ENCODE data around the gene TAF3. TPM values are rescaled to one million over a fixed set of nuclear protein-coding genes. Genes with fewer than 3 reads are reported as not detected.

TAF3 gene
- total RNA-seq, 1 donor from 2014 or later = 12.7 TPM

DNA sequence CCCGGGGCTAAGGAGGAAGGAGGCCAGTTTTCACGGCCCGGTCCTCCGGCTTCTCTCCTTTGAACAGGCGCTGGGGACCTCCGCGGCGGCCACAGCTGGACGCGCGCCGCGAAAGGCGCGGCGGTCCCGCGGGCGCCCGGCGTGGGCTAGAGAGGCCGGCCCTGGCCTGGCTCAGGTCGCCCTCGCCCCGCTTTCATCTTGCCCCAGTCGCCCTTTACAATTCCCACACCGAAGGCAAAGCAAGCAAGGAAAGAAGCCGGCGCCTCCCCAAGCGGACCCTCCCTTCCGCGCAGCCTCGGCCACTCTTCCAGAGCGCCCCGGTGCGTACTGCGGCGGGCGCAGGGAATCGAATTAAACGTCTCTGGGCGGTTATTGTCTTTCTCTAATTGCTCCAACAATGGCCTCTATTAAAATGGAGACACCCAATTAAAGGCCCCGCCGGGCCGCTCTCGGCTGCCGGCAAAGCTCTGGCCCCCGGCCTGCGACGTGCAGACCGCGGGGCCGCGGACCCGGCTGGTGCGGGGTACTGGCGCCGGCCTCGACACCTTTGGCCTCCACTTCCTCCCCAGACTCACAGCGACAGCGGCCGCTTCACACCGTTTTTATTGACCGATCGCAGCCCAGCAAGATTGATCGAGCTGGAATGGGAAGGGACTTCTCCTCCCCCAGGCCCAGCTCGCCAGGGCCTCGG is 231.7 kb downstream of the TAF3 start:
- H3K27me3 ChIP-seq (ENCODE audit: low read depth) = peaks cover 100% of the 10 kb centered on the region
- no peaks in the 10 kb centered on the region for H3K36me3 ChIP-seq
- TF ChIP-seq CTCF (IDR thresholded peaks at IDR 0.05; ENCODE audit: borderline replicate concordance) = no peak
- H3K9me3 ChIP-seq (replicated peaks) = no peaks in the 10 kb centered on the region
- DNase-seq = no peak
- peak overlapping the region; percentile 60 for H3K27ac ChIP-seq (replicated peaks)
- peaks cover 78% of the 10 kb centered on the region for H3K4me1 ChIP-seq
- peak overlapping the region; percentile 67 for H3K4me3 ChIP-seq
- intact Hi-C loops (cut with micrococcal nuclease) = no loop called here

- intact Hi-C loops (cut with micrococcal nuclease) = no loop called here
- peaks cover 78% of the 10 kb centered on the region for H3K4me1 ChIP-seq
- no peak for TF ChIP-seq CTCF (IDR thresholded peaks at IDR 0.05; ENCODE audit: borderline replicate concordance)
Measured at GRCh38 chr10:8050556-8051108, 232.3 kb downstream of the TAF3 start.

DNA sequence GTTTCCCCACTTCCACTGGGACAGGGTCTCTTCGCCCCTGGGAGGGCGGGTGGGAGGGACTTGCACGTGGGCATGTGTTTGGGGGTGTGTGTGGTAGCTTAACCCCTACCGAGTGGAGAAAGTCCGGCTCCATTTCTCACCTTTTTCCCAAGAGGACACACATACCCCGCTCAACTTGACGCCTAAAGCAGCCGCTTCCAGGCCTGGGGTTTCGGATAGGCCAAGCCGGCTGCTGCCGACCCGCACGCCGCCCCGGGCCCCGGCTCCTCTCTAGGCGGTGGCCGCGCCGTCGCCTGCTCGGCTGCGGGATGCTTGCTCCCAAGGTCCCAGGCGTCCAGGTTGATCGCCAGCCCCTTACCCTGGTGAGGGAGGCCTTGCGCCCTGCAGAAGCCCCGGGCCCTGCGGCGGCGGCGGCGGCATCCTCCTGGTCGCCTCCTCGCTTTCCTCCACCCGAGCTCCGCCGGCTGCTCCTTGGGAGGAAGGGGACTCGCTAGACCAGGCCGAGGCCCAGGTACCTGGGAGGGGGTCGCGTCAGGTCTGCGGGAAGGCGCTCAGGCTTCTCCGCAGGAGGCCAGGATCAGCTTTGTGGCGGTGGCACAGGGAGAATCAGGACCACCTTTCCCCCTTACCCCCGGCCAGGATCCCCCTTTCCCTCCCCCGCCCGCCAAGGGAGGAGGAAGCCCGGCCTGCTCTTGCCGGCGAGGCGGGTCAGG is 233.0 kb downstream of the TAF3 start:
- intact Hi-C loops (cut with micrococcal nuclease) = no loop called here
- Histone ChIP-seq H3K9me3 (replicated peaks) (no peaks in the 10 kb centered on the region), H3K27me3 (ENCODE audit: low read depth) (peaks cover 100% of the 10 kb centered on the region), H3K4me3 (peak overlapping the region; percentile 67), H3K36me3 (no peaks in the 10 kb centered on the region), H3K27ac (replicated peaks) (peak overlapping the region; percentile 60), H3K4me1 (peaks cover 74% of the 10 kb centered on the region)
- no peak for DNase-seq
- no peak for TF ChIP-seq CTCF (IDR thresholded peaks at IDR 0.05; ENCODE audit: borderline replicate concordance)

More at GRCh38 chr10:8050556-8051108, 232.3 kb downstream of the TAF3 start:
- Histone ChIP-seq H3K9me3 (replicated peaks) (no peaks in the 10 kb centered on the region), H3K27me3 (ENCODE audit: low read depth) (peaks cover 100% of the 10 kb centered on the region), H3K4me3 (peak overlapping the region; percentile 67), H3K27ac (replicated peaks) (peak overlapping the region; percentile 60), H3K36me3 (no peaks in the 10 kb centered on the region)
- DNase-seq = no peak

GRCh38 chr10:8051851-8052257 is 233.5 kb downstream of the TAF3 start:
- TF ChIP-seq CTCF (IDR thresholded peaks at IDR 0.05; ENCODE audit: borderline replicate concordance) = no peak
- peak overlapping the region; percentile 60 for H3K27ac ChIP-seq (replicated peaks)
- DNase-seq = no peak
- H3K9me3 ChIP-seq (replicated peaks) = no peaks in the 10 kb centered on the region
- H3K4me1 ChIP-seq = peaks cover 74% of the 10 kb centered on the region
- H3K36me3 ChIP-seq = no peaks in the 10 kb centered on the region
- H3K27me3 ChIP-seq (ENCODE audit: low read depth) = peaks cover 100% of the 10 kb centered on the region
- intact Hi-C loops (cut with micrococcal nuclease) = no loop called here
- peak overlapping the region; percentile 67 for H3K4me3 ChIP-seq

GRCh38 chr10:8052341-8052955 is 234.1 kb downstream of the TAF3 start:
- no peak for TF ChIP-seq CTCF (IDR thresholded peaks at IDR 0.05; ENCODE audit: borderline replicate concordance)
- Histone ChIP-seq H3K4me1 (peaks cover 74% of the 10 kb centered on the region), H3K27me3 (ENCODE audit: low read depth) (peaks cover 100% of the 10 kb centered on the region), H3K4me3 (peak overlapping the region; percentile 67), H3K27ac (replicated peaks) (peak overlapping the region; percentile 60), H3K36me3 (no peaks in the 10 kb centered on the region), H3K9me3 (replicated peaks) (no peaks in the 10 kb centered on the region)
- intact Hi-C loops (cut with micrococcal nuclease) = no loop called here
- no peak for DNase-seq
